PC-3 (cell line): ENCODE data around the gene SMARCA5. TPM values are rescaled to one million over a fixed set of nuclear protein-coding genes. Genes with fewer than 3 reads are reported as not detected.

Experiments
- ATAC-seq: fragments of 200-7000 bp; cut with Tn5 transposase; 2 replicates; pipeline ENCODE4 v1.9.1; 2020; ENCODE audit warnings: mild to moderate bottlenecking, moderate library complexity
- BruUV-seq: library from RNA; stranded (reverse); fragments of 400-500 nt; replicated peaks from 2 replicates; lab custom pipeline; 2021; lab: Mats Ljungman, UMichigan
- CTCF ChIA-PET: fragments of 300-600 bp; sonication (Branson Sonifier 250); formaldehyde crosslinking; loops from one replicate; lab custom pipeline; 2022; ENCODE audit warnings: antibody characterized with exemption; lab: Charles Lee
- POLR2A ChIA-PET: fragments of 300-600 bp; sonication (Branson Sonifier 250); formaldehyde crosslinking; loops from one replicate; lab custom pipeline; 2022; ENCODE audit warnings: antibody characterized with exemption; ENCODE audit not compliant: unreplicated experiment; lab: Charles Lee
- DNase-seq: peaks from one replicate; pipeline ENCODE4 v3.0.0-alpha.2; 2015
- H2AFZ ChIP-seq: fragments of 300-600 bp; sonication (generic); 2 replicates; pipeline ENCODE4 v1.6.0; 2016; ENCODE audit warnings: antibody characterized with exemption, low read length
- H3F3A ChIP-seq: fragments of 300-600 bp; sonication (generic); one replicate; pipeline ENCODE4 v1.6.0; 2017; ENCODE audit warnings: antibody characterized with exemption, low read length, control low read depth, mild to moderate bottlenecking; ENCODE audit not compliant: unreplicated experiment
- H3K27ac ChIP-seq: fragments of 300-600 bp; sonication (generic); 2 replicates; pipeline ENCODE4 v1.5.1; 2016; ENCODE audit warnings: mild to moderate bottlenecking, low read length
- H3K27me3 ChIP-seq: fragments of 300-600 bp; sonication (generic); 2 replicates; pipeline ENCODE4 v1.6.1; 2016; ENCODE audit warnings: low read length, mixed read lengths
- H3K36me3 ChIP-seq: fragments of 300-600 bp; sonication (generic); 2 replicates; pipeline ENCODE4 v1.6.1; 2016; ENCODE audit warnings: low read depth, mixed run types, low read length, mixed read lengths
- H3K4me1 ChIP-seq: fragments of 300-600 bp; sonication (generic); 2 replicates; pipeline ENCODE4 v1.5.1; 2016; ENCODE audit warnings: low read length; ENCODE audit not compliant: insufficient read depth
- H3K4me2 ChIP-seq: fragments of 300-600 bp; sonication (generic); 2 replicates; pipeline ENCODE4 v1.6.0; 2016; ENCODE audit warnings: low read length
- H3K4me3 ChIP-seq: fragments of 300-600 bp; sonication (generic); 2 replicates; pipeline ENCODE4 v1.5.1; 2016; ENCODE audit warnings: mild to moderate bottlenecking, low read length, mixed read lengths
- H3K79me2 ChIP-seq: fragments of 300-600 bp; sonication (generic); 2 replicates; pipeline ENCODE4 v1.6.1; 2017; ENCODE audit warnings: low read length, mixed read lengths
- H3K9ac ChIP-seq: fragments of 300-600 bp; sonication (generic); 2 replicates; pipeline ENCODE4 v1.6.0; 2016; ENCODE audit warnings: mild to moderate bottlenecking, low read length
- H3K9me2 ChIP-seq: fragments of 300-600 bp; sonication (generic); replicated peaks from 2 replicates; pipeline ENCODE4 v1.6.1; 2016; ENCODE audit warnings: mixed run types, low read length, mixed read lengths
- H3K9me3 ChIP-seq: fragments of 300-600 bp; sonication (generic); 2 replicates; pipeline ENCODE4 v1.6.1; 2016; ENCODE audit warnings: low read length, mixed read lengths
- H4K20me1 ChIP-seq: fragments of 300-600 bp; sonication (generic); 2 replicates; pipeline ENCODE4 v1.6.1; 2016; ENCODE audit warnings: low read length, mixed read lengths
- EZH2 ChIP-seq: fragments of 300-600 bp; sonication (generic); IDR thresholded peaks from one replicate; pipeline ENCODE4 v1.6.1; 2017; ENCODE audit warnings: antibody characterized with exemption, mild to moderate bottlenecking, low read length; ENCODE audit not compliant: unreplicated experiment
- EZH2phosphoT487 ChIP-seq: fragments of 300-600 bp; sonication (generic); IDR thresholded peaks from 2 replicates; pipeline ENCODE4 v1.6.1; 2018; ENCODE audit warnings: mild to moderate bottlenecking, antibody characterized with exemption, low read length, borderline replicate concordance
- intact Hi-C: fragments of 100-400 bp; cut with micrococcal nuclease; formaldehyde crosslinking; loops from 2 replicates; pipeline ENCODE4 v1.9.0; 2023
- total RNA-seq: library from RNA; depleted of rRNA; stranded (reverse); fragments of >200 nt; gene quantifications from 2 replicates; pipeline ENCODE4 v1.2.3, GENCODE V29; 2014
- TF ChIP-seq, protein P1 (sequence below): fragments of 300-600 bp; sonication (generic); conservative IDR thresholded peaks from 2 replicates; pipeline ENCODE4 v1.5.1; 2017; ENCODE audit warnings: antibody characterized with exemption, low read depth, mild to moderate bottlenecking, low read length

The SMARCA5 gene
- total RNA-seq, 1 experiment from 2014 or later: 31.6 TPM

DNA sequence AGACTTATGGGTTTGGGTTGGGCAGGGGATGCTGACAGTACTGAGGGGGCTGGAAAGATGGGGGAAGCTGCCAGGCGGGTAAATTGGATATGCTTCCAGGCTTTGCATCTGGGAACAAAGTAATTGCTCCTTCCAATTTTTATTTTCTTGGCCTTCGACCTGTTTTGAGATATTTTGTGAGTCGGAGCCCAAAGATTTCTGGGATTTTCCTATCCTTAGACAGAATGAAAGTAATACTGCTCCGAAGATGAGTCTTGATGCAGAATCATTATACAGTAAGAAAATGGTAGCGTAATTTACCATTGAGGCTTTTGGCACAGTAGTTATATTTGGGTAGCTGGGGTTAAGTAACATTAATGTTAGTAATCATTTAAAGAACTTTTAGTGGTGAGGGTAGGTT, 1.4 kb downstream of the SMARCA5 start:
- ChIA-PET POLR2A (no interaction called here), CTCF (no interaction called here)
- Histone ChIP-seq H3K36me3 (peaks cover 21% of the 10 kb centered on the region; the same call in 1 of the 2 replicates), H3F3A (no peaks in the 10 kb centered on the region), H3K9me3 (no peaks in the 10 kb centered on the region), H3K27ac (no peak overlapping the region), H4K20me1 (peaks cover 45% of the 10 kb centered on the region), H3K27me3 (peaks cover 4% of the 10 kb centered on the region; the same call in 1 of the 2 replicates), H2AFZ (no peak overlapping the region), H3K4me1 (peaks cover 16% of the 10 kb centered on the region; the same call in 1 of the 2 replicates), H3K9me2 (no peaks in the 10 kb centered on the region), H3K9ac (peak overlapping the region; percentile 88), H3K79me2 (peaks cover 63% of the 10 kb centered on the region), H3K4me3 (peak overlapping the region; percentile 93), H3K4me2 (peak overlapping the region; percentile 87)
- no peak for ATAC-seq
- BruUV-seq: no TSS peak
- no peak for DNase-seq
- intact Hi-C loops: no loop called here
- TF ChIP-seq EZH2phosphoT487 (no peak), EZH2 (no peak)
- TF ChIP-seq, protein P1, sequence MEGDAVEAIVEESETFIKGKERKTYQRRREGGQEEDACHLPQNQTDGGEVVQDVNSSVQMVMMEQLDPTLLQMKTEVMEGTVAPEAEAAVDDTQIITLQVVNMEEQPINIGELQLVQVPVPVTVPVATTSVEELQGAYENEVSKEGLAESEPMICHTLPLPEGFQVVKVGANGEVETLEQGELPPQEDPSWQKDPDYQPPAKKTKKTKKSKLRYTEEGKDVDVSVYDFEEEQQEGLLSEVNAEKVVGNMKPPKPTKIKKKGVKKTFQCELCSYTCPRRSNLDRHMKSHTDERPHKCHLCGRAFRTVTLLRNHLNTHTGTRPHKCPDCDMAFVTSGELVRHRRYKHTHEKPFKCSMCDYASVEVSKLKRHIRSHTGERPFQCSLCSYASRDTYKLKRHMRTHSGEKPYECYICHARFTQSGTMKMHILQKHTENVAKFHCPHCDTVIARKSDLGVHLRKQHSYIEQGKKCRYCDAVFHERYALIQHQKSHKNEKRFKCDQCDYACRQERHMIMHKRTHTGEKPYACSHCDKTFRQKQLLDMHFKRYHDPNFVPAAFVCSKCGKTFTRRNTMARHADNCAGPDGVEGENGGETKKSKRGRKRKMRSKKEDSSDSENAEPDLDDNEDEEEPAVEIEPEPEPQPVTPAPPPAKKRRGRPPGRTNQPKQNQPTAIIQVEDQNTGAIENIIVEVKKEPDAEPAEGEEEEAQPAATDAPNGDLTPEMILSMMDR: no peak

DNA sequence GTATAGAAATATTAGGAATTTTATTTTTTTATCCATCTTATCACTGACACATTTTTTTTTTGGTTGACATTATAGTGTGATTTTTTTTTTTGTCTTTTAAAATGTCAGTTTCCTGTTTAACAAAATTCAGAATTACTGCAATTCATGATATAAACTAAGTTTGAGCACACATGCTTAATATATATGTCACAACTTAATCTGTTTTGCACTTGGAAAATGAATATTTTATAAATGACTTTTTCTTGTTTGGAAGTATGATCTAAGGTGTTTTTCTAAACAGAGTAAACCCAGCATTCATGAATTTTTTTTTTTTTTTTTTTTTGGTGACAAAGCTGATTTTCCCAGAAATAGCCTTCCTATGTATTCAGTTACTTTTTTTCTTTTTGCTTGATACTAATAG, 2.4 kb downstream of the SMARCA5 start:
- TF ChIP-seq EZH2phosphoT487 (no peak), EZH2 (no peak)
- TF ChIP-seq, protein P1: no peak
- intact Hi-C loops: no loop called here
- peaks cover 25% of the 10 kb centered on the region; the same call in 1 of the 2 replicates for H3K36me3 ChIP-seq
- DNase-seq (no peak), ATAC-seq (no peak)
- H3K4me3 ChIP-seq: peak overlapping the region; percentile 93
- no peaks in the 10 kb centered on the region for H3K27me3 ChIP-seq
- H4K20me1 ChIP-seq: peaks cover 45% of the 10 kb centered on the region
- H3K79me2 ChIP-seq: peaks cover 72% of the 10 kb centered on the region
- no TSS peak for BruUV-seq
- H3K27ac ChIP-seq: no peak overlapping the region
- H2AFZ ChIP-seq: no peak overlapping the region
- no peaks in the 10 kb centered on the region for H3K9me2 ChIP-seq
- H3K4me2 ChIP-seq: peak overlapping the region; percentile 87
- no peaks in the 10 kb centered on the region for H3F3A ChIP-seq
- CTCF ChIA-PET: no interaction called here
- POLR2A ChIA-PET: no interaction called here
- no peaks in the 10 kb centered on the region for H3K9me3 ChIP-seq
- peaks cover 16% of the 10 kb centered on the region; the same call in 1 of the 2 replicates for H3K4me1 ChIP-seq
- H3K9ac ChIP-seq: peak overlapping the region; percentile 88; the same call in 1 of the 2 replicates

DNA sequence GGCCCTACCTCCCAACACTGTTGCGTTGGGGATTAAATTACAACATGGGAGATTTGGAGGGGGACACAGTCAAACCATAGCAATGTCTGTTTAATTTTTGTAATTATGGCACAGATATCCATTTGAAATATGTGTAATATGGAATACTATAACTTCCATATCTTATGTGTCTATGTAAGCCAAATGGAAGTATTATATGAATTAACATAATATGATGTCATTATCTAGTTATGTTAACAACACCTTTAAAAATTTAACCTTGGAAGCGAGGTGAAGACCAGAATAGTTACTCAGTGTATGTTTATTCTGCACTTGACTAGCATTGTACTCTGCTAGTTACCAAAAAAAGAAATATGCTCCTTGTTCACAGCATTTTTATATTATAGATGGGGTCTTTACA, 4.3 kb downstream of the SMARCA5 start:
- Histone ChIP-seq H2AFZ (no peak overlapping the region), H3K4me3 (no peak overlapping the region), H3K9me2 (no peaks in the 10 kb centered on the region), H3K79me2 (peaks cover 76% of the 10 kb centered on the region), H3K4me1 (peaks cover 16% of the 10 kb centered on the region; the same call in 1 of the 2 replicates), H3K4me2 (no peak overlapping the region), H3K36me3 (peaks cover 35% of the 10 kb centered on the region; the same call in 1 of the 2 replicates), H4K20me1 (peaks cover 45% of the 10 kb centered on the region), H3K9me3 (no peaks in the 10 kb centered on the region), H3K27ac (no peak overlapping the region), H3K9ac (no peak overlapping the region), H3K27me3 (no peaks in the 10 kb centered on the region), H3F3A (no peaks in the 10 kb centered on the region)
- no peak for DNase-seq
- CTCF ChIA-PET: no interaction called here
- ATAC-seq: no peak
- TF ChIP-seq EZH2: no peak
- TF ChIP-seq EZH2phosphoT487: no peak
- TF ChIP-seq, protein P1: no peak
- intact Hi-C loops: no loop called here
- BruUV-seq: no TSS peak
- POLR2A ChIA-PET: no interaction called here
